RCC 7860 (cell line): ENCODE results near the gene TTLL10.
"Not testable (repeated sequence)": the region's sequence is repeated elsewhere in the genome, so short reads cannot be mapped to it uniquely, and the experiment has no call there.

Experiments
- DNase-seq: peaks from one replicate; pipeline ENCODE4 v3.0.0-alpha.2; 2015; ENCODE audit warnings: low spot score
- FAIRE-seq: peaks from 2 replicates; lab custom pipeline; 2012; peaks lifted over from hg19 to GRCh38; lab: Jason Lieb, UNC

Gene TTLL10

DNA sequence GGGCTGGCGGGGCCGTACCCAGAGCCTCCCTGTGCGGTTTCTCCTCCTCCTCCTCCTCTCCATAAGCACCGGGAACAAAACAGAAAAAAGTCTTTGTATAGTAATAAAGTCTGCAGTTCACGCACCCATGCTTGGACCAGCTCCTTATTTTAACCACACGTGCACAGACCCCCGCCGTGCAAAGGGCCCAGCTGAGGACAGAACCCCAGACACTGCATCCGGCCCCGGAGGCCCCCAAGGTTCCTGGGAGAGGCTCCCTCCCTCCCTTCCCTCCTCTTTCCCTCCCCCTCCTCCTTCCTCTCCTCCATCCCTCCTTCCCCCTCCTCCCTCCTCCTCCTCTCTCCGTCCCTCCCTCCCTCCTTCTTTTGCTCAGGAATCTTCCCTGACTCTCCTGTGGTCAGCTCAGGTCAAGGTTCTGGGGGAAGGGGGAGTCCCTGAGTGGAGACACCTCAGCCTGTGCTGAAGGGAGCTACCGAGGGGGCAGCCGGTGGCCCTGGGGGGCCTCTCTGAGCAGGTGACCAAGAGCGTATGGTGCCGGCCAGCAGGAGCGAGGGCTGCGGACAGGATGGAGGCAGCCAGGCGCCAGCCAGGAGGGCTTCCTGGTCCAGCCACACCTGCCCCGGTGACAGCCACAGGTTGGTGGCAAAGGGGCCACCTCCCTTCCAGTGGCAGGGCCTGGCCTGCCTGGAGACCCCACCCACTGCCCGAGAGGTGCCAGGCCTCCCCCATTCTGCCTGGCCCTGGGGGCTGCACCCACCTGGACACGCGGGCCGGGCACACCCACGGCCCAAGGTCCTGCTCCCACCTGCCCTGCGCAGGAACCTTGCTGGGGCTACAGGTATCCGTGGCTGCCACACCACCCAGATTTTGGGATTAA lies 3.2 kb upstream of the TTLL10 start:
- no peak for FAIRE-seq

DNA sequence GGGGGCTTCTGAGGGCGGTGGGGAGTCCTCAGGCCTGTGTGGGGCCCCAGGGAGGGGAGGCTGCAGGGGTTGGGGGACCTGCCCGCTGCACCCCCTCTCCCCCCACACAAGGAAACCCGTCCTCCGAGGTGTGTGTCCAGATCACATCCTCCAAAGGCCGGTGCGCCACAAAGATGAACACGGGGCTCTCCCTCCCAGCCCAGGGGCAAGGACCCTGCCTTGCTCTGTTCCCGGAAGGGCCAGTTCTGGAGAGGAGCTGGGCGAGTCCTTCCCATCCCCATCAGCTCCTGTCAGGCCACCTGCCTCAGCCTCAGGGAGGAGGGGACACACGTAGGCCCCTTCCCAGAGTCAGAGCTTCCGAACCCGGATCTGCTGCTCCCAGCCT lies 2.5 kb upstream of the TTLL10 start:
- no peak for FAIRE-seq
- no peak for DNase-seq

More for the DNA sequence above, 3.2 kb upstream of the TTLL10 start:
- peak; percentile 21 for DNase-seq

DNA sequence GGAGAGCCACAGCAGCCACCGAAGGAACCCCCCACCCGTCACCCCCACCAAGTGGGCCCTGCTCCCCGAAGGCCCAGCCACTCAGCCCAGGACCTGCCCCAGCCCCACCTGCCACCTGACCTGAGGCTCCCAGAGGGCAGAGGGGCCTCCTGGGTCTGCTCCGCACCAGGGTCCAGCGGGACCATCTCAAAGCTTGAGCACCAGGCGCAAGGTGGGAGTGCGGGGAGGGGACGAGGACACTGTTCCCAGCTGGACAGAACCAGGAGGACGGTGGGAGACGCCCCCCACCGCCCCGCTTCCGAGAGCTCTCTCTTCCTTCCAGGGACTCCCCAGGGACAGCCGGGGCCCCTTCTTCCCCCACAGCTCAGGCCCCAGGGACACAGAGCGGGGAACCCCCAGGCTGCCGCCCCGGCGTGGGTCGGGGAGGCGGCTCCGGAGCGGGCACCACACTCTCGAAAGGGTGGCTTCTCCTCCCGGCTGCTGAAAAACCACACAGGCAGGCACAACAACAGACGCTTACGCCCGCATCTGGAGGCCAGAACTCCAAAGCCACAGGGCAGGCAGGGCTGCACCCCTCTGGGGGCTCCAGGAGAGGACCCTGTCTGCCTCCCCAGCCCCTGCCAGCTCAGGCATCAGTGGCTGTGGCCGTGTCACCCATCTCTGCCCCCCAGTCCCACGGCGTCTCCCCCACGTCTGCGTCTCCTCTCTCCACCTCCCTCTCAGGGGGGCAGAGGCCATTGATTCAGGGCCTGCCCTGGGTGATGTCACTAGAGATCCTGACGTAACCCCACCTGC lies 1.9 kb upstream of the TTLL10 start:
- DNase-seq (no peak), FAIRE-seq (no peak)

DNA sequence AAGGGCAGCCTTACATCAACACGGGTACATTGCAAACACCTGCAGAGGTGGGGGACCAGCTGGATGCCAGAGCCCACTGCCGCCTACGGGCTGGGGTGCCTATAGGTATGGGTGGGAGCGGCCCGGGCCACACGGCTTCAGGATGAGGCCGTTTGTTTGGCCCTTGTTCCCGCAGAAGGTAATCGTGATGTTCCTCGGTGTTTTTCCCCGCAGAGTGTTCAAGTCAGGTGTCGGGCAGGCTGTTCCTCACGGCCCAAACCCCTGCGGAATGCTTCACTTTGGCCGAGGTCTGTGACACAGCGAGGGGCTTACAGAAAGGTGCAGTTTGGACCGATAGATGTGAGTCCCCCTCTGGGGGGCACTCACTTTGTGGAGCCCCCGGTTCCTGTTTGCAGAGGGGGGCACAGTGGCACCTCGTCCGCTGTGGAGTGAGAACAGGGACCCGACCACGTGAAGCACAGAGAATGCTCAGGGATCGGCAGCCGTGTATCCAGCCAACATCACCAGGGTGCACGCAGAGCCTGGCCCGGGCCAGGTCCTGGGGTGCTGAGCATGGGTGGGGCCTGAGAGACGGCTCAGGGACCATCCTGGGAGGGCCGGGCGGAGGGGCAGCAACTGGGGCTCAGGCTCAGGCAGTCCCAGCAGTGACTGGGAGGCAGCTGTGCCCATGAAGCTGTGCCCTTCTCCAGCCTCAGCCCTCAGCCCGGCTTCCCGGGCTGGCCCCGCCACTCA lies 453 bp upstream of the TTLL10 start:
- no peak for DNase-seq
- no peak for FAIRE-seq

DNA sequence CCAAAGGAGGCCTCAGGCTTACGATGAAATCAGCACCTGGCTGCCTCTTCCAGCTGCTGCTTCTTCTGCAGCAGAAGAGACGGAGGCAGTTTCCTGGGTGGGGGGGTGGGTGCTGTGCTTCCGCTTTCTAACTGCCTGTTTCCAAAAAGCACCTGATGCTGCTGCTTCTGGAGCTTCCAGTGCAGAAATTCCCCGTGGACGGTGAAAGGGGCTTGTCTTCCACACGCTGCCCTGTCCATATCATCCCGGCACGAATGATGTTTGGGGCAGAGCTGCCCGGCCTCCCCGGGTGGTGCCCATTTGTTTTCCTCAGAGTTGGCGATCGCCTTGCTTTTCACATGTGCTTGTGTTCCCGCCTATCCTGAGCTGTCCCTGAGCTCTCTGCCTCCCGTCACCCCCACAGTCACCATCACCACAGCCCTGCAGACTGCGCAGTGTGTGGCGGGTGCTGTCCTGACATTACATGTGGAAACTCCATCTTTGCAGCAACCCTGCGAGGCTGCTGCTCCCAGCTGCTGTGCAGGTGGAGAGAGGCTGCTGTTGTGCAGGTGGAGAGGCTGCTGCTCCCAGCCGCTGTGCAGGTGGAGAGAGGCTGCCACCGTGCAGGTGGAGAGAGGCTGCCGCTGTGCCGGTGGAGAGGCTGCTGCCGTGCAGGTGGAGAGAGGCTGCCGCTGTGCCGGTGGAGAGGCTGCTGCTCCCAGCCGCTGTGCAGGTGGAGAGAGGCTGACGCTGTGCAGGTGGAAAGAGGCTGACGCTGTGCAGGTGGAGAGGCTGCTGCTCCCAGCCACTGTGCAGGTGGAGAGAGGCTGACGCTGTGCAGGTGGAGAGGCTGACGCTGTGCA lies 1.8 kb downstream of the TTLL10 start:
- no peak for DNase-seq

DNA sequence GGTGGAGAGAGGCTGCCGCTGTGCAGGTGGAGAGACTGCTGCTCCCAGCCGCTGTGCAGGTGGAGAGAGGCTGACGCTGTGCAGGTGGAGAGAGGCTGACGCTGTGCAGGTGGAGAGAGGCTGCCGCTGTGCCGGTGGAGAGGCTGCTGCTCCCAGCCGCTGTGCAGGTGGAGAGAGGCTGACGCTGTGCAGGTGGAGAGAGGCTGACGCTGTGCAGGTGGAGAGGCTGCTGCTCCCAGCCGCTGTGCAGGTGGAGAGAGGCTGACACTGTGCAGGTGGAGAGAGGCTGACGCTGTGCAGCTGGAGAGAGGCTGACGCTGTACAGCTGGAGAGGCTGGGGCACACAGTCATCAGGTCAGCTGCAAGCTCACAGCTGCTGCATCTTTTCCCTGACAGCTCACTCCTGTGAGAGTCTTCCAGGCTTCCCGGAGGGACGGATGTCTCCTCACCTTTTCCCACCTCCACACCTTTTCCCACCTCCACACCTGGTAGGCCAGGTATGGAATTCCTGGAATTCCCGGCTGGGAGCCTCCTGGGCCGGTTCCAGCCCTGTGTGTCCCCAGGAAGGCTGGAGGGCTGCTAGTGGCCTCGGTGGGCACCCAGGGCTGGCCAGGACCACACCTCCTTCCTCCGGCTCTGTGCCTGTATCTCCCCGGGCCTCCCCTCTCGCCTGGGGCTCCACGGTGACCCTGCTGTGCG lies 2.5 kb downstream of the TTLL10 start:
- FAIRE-seq, DNase-seq: not testable (repeated sequence)

More for the DNA sequence above, 1.8 kb downstream of the TTLL10 start:
- FAIRE-seq = no peak

DNA sequence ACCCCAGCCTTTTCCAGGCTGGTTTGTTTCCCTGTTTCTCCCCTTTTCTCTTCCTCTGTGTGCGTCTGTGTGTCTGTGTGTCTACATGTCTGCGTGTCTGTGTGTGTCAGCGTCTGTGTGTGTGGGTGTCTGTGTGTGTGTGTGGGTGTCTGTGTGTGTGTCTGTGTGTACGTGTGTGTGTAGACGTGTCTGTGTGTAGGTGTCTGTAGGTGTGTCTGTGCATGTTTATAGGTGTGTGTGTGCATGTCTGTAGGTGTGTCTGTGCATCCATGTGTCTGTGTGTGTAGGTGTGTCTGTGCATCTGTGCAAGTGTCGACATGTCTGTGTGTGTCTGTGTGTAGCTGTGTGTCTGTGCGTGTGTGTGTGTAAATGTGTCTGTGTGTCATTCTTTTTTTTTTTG lies 3.3 kb downstream of the TTLL10 start:
- DNase-seq (no peak), FAIRE-seq (no peak)

DNA sequence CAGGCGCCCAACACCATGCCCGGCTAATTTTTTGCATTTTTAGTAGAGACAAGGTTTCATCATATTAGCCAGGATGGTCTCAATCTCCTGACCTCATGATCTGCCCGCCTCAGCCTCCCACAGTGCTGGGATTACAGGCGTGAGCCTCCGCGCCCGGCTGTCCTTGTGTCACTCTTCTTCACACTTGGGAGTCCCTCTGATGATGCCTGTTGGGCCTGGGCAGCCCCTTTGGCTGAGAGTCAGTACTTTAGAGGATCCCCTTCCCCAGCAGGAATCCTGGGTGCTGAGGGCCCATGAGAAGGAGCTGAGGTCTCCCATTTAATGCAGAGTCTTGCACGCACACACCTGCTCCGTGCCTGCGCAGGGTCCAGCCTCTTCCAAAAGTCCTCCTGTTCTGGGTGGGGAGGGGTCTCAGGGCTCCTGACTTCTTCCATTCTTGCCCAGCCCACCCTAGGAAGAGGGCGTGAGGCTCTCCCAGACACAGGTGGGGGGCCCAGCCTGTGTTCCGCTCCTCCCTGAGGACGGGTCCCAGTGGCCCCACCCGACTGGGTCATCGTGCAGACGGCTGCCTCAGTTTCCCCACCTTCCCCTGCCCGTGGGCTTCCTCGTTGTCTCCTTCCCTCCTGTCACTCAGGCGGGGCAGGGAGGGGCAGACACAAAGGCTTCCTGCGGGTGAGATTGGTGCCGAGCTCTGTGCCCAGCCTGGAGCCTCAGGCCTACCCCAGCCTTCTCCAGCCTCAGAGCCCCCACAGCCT lies 3.9 kb downstream of the TTLL10 start:
- FAIRE-seq = no peak
- no peak for DNase-seq

DNA sequence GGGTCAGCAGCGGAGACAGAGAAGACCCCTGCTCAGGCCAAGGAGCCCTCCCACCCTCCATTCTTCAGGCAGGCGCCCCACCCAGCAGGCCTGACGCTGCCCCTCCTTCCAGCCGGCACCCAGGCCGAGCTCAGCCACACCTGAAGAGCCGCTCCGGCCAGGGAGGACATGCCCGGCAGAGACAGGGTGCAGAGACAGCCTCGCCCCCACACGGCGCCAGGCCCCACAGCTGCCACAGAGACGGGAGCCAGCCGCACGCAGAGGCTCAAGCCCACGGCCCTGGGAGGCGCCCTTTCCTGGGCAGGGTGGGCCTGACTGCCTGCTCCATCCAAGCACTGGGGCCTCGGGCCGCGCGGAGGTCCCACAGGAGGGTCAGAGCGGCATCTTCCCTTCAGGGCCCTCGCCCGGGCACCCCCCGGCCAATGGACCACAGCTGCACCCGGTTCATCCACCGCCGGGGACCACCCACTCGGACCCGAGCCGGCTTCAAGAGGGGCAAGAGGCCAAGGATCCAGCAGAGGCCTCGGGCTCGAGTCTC lies 5.2 kb downstream of the TTLL10 start:
- DNase-seq (no peak), FAIRE-seq (no peak)

DNA sequence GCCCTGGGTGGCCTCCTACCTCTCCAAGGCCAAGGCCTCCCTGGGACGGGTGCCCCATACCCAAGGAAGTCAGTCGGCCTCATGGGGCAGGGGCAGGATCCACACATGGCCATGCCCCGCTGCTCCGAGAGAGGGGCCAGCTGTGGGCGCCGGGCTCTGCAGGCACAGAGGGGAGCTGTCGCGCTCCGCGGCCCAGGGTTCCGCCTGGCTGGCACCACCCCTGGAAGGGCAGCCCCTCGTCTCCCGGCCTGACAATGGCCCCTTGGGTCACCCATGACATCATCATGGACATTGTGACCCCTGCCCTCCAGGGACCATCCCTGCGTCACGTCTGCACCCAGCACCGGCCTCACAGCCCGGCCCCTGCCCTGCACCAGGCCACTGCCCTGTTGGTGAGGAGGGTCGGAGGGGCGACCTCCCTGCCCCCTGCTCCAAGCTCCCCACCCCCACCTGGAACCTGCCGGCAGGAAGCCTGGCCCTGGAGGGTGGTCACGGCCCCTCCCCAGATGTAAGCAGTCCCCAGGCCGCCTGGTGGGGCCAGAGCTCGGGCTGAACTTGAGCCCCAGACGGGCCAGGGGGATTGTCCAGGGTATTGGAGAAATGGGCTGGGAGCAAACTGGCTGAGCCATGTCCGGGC lies 5.8 kb downstream of the TTLL10 start:
- no peak for DNase-seq
- FAIRE-seq = no peak

DNA sequence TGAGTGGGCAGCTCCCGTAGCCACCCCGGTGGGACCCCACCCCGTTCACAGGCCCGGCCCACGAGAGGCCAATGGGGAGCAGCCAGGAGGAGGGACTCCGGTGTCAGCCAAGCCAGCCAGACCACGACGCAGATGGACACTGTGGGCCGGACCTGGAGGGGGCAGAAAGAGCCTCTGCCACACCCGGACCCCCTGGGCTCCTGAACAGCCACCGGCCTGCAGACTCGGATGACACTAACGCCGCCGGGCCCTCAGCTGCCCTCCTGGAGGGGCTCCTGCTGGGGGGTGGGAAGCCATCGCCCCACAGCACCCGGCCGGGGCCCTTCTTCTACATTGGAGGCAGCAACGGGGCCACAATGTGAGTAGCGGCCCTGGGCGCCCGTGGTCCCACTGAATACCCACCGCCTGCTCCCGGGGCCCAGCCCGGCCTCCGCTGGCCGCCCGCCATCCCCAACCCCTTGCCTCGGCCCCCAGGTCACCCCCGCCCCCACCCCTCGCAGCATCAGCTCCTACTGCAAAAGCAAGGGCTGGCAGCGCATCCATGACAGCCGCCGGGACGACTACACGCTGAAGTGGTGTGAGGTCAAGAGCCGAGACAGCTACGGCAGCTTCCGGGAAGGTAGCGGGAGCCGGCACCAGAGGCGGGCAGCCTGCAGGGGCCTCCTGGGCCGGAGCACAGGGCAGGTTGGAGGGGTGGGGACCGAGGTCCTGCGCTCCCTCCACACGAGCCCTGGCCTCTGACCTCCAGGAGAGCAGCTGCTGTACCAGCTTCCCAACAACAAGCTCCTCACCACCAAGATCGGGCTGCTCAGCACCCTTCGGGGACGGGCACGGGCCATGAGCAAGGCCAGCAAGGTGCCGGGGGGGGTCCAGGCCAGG lies 6.5 kb downstream of the TTLL10 start:
- FAIRE-seq = no peak
- DNase-seq = no peak

DNA sequence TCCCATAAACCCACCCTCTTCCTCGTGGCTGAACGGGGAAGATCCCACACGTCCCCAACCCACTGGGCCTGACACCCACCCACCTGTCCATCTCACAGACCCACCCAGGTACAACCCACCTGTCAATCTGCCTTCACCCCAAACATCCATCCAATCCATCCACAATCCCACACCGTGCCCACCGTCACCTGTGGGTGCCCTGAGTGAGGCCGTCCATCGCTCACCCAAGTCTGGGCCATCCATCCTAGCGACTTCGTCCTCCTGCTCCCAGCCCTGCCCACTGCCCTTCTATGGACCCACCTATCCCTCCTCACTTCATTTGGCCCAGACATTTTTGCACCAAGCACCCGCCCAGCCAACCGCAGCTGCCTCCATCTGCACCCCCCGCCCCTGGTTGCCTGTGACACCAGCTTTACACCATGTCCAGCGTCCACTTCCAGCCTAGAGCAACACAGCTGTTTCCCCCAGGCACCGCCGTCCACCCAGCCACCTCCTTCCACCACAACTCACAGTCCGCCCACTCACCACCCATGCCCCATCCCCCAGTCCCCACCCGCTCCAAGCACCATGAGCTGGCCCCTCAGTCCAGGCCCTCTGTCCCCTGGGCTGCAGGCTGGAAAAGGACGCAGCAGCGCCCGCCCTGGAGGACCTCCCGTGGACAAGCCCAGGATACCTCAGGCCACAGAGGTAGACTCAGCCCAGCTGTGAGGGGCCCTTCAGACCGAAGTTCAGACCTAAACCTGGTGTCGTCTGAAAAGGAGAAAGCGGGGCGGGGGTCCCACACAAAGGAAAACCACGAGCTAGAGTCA lies 7.7 kb downstream of the TTLL10 start:
- FAIRE-seq (no peak), DNase-seq (no peak)

DNA sequence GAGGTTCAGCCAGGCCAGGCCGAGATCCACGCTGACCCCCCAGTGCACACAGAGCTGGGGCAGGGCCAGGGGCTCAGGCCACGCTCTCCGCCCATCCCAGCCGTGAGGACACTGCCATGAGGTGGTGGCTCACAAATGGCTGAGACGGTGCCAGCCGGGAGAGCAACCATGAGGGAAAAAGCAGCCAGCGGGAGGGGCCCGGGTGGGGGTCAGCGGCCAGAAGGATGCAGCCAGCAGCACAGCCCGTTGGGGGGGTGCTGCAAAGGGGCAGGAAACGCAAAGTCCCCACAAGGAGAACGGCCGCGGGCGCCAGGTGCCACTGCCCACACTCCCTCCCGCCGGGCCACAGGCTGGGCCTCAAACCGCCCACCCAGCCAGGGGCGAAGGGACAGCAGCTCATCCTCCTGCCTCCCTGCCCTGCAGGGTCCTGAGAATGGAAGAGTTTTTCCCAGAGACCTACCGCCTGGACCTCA lies 8.3 kb downstream of the TTLL10 start:
- DNase-seq (no peak), FAIRE-seq (no peak)

DNA sequence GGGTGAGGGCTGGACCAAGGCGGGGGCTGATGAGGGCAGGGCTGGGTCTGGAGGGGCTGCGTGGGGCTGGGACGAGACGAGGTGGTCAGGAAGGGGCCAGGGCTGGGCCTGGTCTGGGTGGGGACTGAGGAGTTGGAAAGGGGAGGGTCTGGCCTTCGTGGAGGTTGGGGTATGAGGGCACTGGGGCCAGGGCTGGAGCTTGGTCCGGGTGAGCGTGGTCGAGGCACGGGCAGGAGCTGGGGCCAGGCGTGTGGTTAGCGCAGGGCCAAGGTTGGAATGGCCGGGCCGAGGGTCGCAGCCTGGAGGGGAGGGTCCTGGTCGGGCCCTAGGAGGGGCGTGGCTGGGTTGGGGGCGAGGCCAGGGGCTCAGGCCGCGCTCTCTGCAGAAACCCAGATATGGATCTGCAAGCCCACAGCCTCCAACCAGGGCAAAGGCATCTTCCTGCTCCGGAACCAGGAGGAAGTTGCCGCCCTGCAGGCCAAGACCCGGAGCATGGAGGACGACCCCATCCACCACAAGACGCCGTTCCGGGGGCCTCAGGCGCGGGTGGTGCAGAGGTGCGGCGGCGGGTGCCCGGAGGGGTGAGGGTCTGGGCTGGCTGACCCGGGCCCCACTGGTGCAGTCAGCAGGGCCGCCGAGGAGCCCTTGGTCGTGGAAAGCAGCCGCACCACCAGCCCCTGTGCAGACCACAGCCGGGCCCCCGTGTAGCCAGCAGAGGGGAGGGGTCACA lies 9.0 kb downstream of the TTLL10 start:
- DNase-seq = no peak
- FAIRE-seq = no peak

DNA sequence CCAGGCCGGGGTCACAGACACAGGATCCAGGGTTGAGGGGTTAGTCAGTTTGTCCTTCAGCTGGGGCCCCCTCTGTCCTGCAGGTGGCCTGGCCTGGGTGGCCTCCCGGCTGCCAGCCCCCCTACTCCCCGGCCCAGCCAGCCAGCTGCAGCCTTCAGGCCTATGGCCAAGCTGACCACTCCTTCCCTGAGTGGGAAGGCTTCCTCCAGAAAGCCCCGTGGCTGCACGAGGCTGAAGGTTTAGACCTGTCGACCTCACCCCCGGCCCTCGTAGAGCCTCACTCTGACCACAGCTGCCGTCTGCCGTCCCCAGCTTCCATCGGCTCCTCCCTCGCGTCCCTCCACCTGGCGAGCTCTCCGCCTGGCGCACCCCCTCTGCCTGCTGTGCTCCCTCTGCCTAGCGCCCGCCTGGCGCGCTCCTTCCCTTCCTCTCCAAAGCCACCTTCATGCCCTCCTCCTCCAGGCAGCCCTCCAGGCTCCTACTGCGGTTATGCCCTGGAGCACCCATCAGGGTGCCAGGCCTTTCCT lies 9.6 kb downstream of the TTLL10 start:
- FAIRE-seq (no peak), DNase-seq (no peak)
